Right lobe of liver (tissue), 6 donors: ENCODE results near the gene PREX1. TPM values are rescaled to one million over a fixed set of nuclear protein-coding genes. Genes with fewer than 3 reads are reported as not detected.
A peak's percentile ranks its signal among the peaks of the same experiment; 100 is the strongest.

Experiments used
- ATAC-seq, 4 donors: fragments of 200-7000 bp; cut with Tn5 transposase; one replicate each; pipeline ENCODE4 v1.9.1; 2020; ENCODE audit warnings: mild to moderate bottlenecking in 4 of 4, moderate library complexity in 4 of 4
- DNase-seq, 3 donors: peaks; one replicate each; pipeline ENCODE4 v3.0.0-alpha.2; 2020
- H3K27ac ChIP-seq, 3 donors: fragments of 200-600 bp; one replicate each; pipeline ENCODE4 v1.8.0; 2022
- H3K27me3 ChIP-seq, 2 donors: fragments of 200-600 bp; one replicate each; pipeline ENCODE4 v1.8.0; 2022
- H3K36me3 ChIP-seq, 4 donors: fragments of 200-600 bp; sonication (generic) in 1 of 4; one replicate each; pipeline versions ENCODE4 v1.5.1 to v1.8.0; 2017 to 2022; ENCODE audit warnings: control low read depth in 1 of 4
- H3K4me1 ChIP-seq, 4 donors: fragments of 200-600 bp; sonication (generic) in 1 of 4; one replicate each; pipeline versions ENCODE4 v1.5.1 to v1.8.0; 2017 to 2022; ENCODE audit warnings: control low read depth in 1 of 4
- H3K4me3 ChIP-seq, 3 donors: fragments of 200-600 bp; one replicate each; pipeline ENCODE4 v1.8.0; 2022
- H3K9me3 ChIP-seq, 4 donors: fragments of 200-600 bp; sonication (generic) in 1 of 4; one replicate each; pipeline versions ENCODE4 v1.5.1 to v1.8.0; 2017 to 2022; ENCODE audit warnings: control low read depth in 1 of 4
- POLR2A ChIP-seq: fragments of 450-650 bp; IDR thresholded peaks from one replicate; pipeline ENCODE4 v1.6.1; 2017; ENCODE audit warnings: antibody characterized with exemption, mild to moderate bottlenecking
- WGBS: methylation state at CpG from one replicate; pipeline ENCODE4 v1.1.6; 2018; ENCODE audit warnings: low coverage, low lambda C conversion rate; ENCODE audit not compliant: insufficient coverage; ENCODE audit errors: missing lambda C conversion rate; 5-methylcytosine and 5-hydroxymethylcytosine counted together
- intact Hi-C, 2 donors: fragments of 100-400 bp; cut with DNase I; formaldehyde crosslinking; loops; one replicate each; pipeline versions ENCODE4 v1.11.2 to v1.14.1; 2022
- total RNA-seq, 6 experiments: library from RNA; depleted of rRNA in 2 of 6; stranded (reverse); fragments of >200 nt in 2 of 6; fragmentation: NEBNext Ultra II Directional in 3 of 6; extraction: Animal tissue kit (Norgen Biotek cat#: 25700) in 3 of 6; gene quantifications; one replicate each; pipeline versions ENCODE4 v1.1.0 to v1.2.4, GENCODE V29; 2016 to 2023
- TF ChIP-seq, protein P1 (sequence below), 4 donors: fragments of 200-600 bp in 3 of 4; fragments of 450-650 bp in 1 of 4; IDR thresholded peaks; one replicate each; pipeline versions ENCODE4 v1.5.1 to v1.8.0; 2016 to 2022; ENCODE audit warnings: antibody characterized with exemption in 4 of 4, mild to moderate bottlenecking in 2 of 4
- donor health status: DM: no; HTN: yes; CAD: no.
- donor health status: DM: no; HTN: no; CAD: no.
- donor health status: DM: no; HTN: no; CAD: no.
- donor health status: DM: no; HTN: yes; CAD: no.
- donor health status: DM: no; HTN: yes; CAD: no.

The PREX1 gene
- total RNA-seq, 6 experiments from 2014 or later: 4.4 to 11.1 (median 8.7) TPM

GRCh38 chr20:48604426-48604825 is 223.4 kb downstream of the PREX1 start:
- peak in 2 of 3 donors; percentile 37 to 43 for DNase-seq

GRCh38 chr20:48603819-48604405 is 223.9 kb downstream of the PREX1 start:
- H3K27ac ChIP-seq: no peak overlapping the region
- ATAC-seq: no peak
- WGBS: 80% methylated on average over 1 of the region's 11 CpGs

More at GRCh38 chr20:48604426-48604825, 223.4 kb downstream of the PREX1 start:
- Histone ChIP-seq H3K27ac (no peak overlapping the region), H3K4me3 (no peak overlapping the region), H3K27me3 (no peaks in the 10 kb centered on the region), H3K4me1 (no peaks in the 10 kb centered on the region), H3K36me3 (no peaks in the 10 kb centered on the region), H3K9me3 (no peaks in the 10 kb centered on the region)
- TF ChIP-seq, protein P1, sequence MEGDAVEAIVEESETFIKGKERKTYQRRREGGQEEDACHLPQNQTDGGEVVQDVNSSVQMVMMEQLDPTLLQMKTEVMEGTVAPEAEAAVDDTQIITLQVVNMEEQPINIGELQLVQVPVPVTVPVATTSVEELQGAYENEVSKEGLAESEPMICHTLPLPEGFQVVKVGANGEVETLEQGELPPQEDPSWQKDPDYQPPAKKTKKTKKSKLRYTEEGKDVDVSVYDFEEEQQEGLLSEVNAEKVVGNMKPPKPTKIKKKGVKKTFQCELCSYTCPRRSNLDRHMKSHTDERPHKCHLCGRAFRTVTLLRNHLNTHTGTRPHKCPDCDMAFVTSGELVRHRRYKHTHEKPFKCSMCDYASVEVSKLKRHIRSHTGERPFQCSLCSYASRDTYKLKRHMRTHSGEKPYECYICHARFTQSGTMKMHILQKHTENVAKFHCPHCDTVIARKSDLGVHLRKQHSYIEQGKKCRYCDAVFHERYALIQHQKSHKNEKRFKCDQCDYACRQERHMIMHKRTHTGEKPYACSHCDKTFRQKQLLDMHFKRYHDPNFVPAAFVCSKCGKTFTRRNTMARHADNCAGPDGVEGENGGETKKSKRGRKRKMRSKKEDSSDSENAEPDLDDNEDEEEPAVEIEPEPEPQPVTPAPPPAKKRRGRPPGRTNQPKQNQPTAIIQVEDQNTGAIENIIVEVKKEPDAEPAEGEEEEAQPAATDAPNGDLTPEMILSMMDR (IDR thresholded peaks at IDR 0.05): no peak
- TF ChIP-seq POLR2A: no peak
- 72% methylated on average over 7 of the region's 9 CpGs for WGBS
- no peak for ATAC-seq
- intact Hi-C loops: no loop called here

GRCh38 chr20:48603116-48603818 is 224.5 kb downstream of the PREX1 start:
- Histone ChIP-seq H3K36me3 (no peaks in the 10 kb centered on the region), H3K4me1 (no peaks in the 10 kb centered on the region), H3K27me3 (no peaks in the 10 kb centered on the region), H3K4me3 (no peak overlapping the region), H3K27ac (no peak overlapping the region), H3K9me3 (no peaks in the 10 kb centered on the region)
- intact Hi-C loops: no loop called here
- ATAC-seq (no peak), DNase-seq (peak in 2 of 3 donors; percentile 16 to 31)
- TF ChIP-seq, protein P1 (IDR thresholded peaks at IDR 0.05): no peak
- no peak for TF ChIP-seq POLR2A
- WGBS: 65% methylated on average over 5 of the region's 9 CpGs

More at GRCh38 chr20:48603819-48604405, 223.9 kb downstream of the PREX1 start:
- Histone ChIP-seq H3K4me1 (no peaks in the 10 kb centered on the region), H3K9me3 (no peaks in the 10 kb centered on the region), H3K27me3 (no peaks in the 10 kb centered on the region), H3K36me3 (no peaks in the 10 kb centered on the region), H3K4me3 (no peak overlapping the region)
- peak in 2 of 3 donors; percentile 29 to 34 for DNase-seq
- TF ChIP-seq, protein P1 (IDR thresholded peaks at IDR 0.05): no peak
- intact Hi-C loops: no loop called here

GRCh38 chr20:48601798-48602197 is 226.0 kb downstream of the PREX1 start:
- DNase-seq (peak in 1 of 3 donors; percentile 13), ATAC-seq (no peak)
- no peaks in the 10 kb centered on the region for H3K36me3 ChIP-seq
- 86% methylated on average over 5 of the region's 5 CpGs for WGBS
- H3K4me3 ChIP-seq: no peak overlapping the region
- no peaks in the 10 kb centered on the region for H3K4me1 ChIP-seq
- H3K27ac ChIP-seq: no peak overlapping the region
- intact Hi-C loops: no loop called here
- TF ChIP-seq, protein P1 (IDR thresholded peaks at IDR 0.05): no peak
- TF ChIP-seq POLR2A: no peak
- no peaks in the 10 kb centered on the region for H3K27me3 ChIP-seq
- no peaks in the 10 kb centered on the region for H3K9me3 ChIP-seq
